ENCODE data around the gene NRP1. TPM values are rescaled to one million over a fixed set of nuclear protein-coding genes. Genes with fewer than 3 reads are reported as not detected.

NRP1 gene
- total RNA-seq, 2 donors from 2014 or later: 11.7 to 18.4 TPM

DNA sequence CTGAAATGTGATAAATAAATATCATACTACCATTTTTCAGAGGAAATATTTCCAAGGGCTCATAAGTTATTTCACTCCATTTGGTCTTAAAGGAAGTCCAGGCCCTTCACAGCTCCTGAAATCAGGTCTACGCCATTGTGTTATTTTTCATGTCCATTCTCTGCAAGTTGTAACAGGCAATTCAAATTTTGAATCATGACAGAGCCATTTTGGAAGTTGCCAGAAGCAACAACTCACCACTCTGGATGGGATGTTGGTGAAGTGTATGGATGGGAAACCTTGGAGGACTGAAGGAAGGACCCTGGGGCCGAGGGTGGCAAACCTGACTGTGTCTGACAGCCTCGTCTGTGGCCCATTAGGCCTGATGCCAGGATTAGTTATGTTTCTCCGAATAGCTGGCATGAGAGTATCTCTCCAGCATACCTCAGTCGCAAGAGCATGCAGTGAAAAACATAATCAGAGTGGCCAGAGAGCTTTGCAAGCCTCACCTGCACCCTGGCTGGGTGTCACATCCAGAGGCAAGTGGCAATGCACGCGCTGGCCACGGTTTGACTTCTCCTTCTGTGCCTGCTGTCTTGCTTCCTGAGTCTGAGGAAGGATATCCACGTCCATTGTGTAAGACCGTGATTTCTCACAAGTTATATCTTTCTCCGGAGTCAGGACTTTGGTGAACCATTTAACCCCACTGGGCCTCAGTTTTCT is 87.1 kb downstream of the NRP1 start:
- no peak overlapping the region for H3K4me3 ChIP-seq
- no peaks in the 10 kb centered on the region for H3K36me3 ChIP-seq
- H3K27me3 ChIP-seq: no peaks in the 10 kb centered on the region
- DNase-seq: no peak
- no peaks in the 10 kb centered on the region for H3K4me1 ChIP-seq
- TF ChIP-seq, protein P1, sequence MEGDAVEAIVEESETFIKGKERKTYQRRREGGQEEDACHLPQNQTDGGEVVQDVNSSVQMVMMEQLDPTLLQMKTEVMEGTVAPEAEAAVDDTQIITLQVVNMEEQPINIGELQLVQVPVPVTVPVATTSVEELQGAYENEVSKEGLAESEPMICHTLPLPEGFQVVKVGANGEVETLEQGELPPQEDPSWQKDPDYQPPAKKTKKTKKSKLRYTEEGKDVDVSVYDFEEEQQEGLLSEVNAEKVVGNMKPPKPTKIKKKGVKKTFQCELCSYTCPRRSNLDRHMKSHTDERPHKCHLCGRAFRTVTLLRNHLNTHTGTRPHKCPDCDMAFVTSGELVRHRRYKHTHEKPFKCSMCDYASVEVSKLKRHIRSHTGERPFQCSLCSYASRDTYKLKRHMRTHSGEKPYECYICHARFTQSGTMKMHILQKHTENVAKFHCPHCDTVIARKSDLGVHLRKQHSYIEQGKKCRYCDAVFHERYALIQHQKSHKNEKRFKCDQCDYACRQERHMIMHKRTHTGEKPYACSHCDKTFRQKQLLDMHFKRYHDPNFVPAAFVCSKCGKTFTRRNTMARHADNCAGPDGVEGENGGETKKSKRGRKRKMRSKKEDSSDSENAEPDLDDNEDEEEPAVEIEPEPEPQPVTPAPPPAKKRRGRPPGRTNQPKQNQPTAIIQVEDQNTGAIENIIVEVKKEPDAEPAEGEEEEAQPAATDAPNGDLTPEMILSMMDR (IDR thresholded peaks at IDR 0.05): no peak
- H3K9me3 ChIP-seq: no peaks in the 10 kb centered on the region
- intact Hi-C loops (cut with DNase I): no loop called here
- H3K9ac ChIP-seq (ENCODE audit: low read depth in 2 of 2, low read length in 2 of 2): no peak overlapping the region
- H3K27ac ChIP-seq: no peak overlapping the region

DNA sequence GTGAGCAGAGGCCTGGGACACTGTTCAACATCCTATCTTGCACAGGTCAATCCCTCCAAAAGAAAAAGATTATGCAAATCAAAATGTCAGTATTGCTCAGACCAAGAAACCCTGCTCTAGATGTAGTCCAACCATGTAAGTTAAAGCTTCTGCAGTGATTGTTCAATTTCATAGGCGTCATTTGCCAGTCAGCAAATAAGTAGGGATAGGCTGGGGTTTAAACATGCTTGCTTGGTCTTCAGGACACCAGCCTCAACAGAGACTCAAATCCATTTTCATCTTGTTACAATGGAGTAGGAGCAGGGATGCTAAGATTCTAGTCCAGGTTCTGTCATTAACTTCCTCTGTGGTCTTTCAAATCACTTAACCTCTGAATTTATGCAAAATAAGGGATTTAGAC is 89.1 kb downstream of the NRP1 start:
- no peak for DNase-seq
- H3K36me3 ChIP-seq: no peaks in the 10 kb centered on the region
- intact Hi-C loops (cut with DNase I): no loop called here
- H3K27ac ChIP-seq: no peak overlapping the region
- H3K27me3 ChIP-seq: no peaks in the 10 kb centered on the region
- TF ChIP-seq, protein P1 (IDR thresholded peaks at IDR 0.05): no peak
- H3K9ac ChIP-seq (ENCODE audit: low read depth in 2 of 2, low read length in 2 of 2): no peak overlapping the region
- H3K9me3 ChIP-seq: no peaks in the 10 kb centered on the region
- H3K4me1 ChIP-seq: no peaks in the 10 kb centered on the region
- H3K4me3 ChIP-seq: no peak overlapping the region

DNA sequence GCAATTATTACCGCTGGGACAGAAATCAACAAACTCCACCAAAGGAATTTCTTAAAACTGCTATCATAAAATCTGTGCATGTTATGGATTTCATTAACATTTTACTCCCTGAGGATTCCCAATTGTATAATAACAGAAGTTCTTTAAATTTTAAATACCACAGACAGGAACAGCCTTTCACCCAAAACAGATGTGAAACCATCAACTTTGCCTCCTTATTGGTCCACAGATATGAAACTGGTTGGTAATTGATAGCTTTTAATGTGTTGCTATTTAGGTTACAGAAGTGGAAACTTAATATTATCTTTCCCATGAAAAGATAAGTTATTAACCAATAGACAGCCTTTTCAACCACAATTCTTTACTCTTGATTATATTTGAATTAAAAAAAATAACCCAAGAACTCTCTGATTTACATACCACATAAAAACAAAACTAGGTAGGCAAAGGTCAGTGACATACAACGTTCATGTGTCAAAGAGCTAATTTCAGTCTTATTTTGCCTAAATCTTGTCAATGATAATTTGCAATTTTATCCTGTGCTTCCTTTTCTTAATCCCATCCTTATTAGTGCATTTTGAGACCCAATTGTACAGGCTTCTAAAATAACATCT is 90.0 kb downstream of the NRP1 start:
- H3K4me3 ChIP-seq: no peak overlapping the region
- H3K27ac ChIP-seq: no peak overlapping the region
- intact Hi-C loops (cut with DNase I): no loop called here
- TF ChIP-seq, protein P1 (IDR thresholded peaks at IDR 0.05): no peak
- no peak overlapping the region for H3K9ac ChIP-seq (ENCODE audit: low read depth in 2 of 2, low read length in 2 of 2)
- no peaks in the 10 kb centered on the region for H3K36me3 ChIP-seq
- H3K27me3 ChIP-seq: no peaks in the 10 kb centered on the region
- H3K4me1 ChIP-seq: no peaks in the 10 kb centered on the region
- H3K9me3 ChIP-seq: no peaks in the 10 kb centered on the region
- no peak for DNase-seq

DNA sequence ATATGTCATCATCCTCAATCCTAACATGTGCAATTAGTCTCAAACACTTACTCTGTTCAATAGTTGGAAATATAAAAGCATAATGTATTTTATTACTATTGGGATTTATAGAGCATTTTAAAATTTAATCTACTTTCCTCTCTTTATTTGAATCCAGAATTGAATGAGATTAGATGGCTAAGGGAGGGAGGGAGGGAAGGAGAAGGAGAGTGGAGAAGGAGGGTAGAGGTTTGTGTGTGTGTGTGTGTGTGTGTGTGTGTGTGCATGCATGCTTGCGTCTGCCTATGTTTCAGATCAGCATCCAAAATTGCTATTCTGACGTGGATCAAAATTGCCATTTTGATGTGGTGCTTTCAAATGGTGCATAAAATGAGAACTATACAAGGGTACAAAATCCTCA is 90.8 kb downstream of the NRP1 start:
- TF ChIP-seq, protein P1 (IDR thresholded peaks at IDR 0.05): no peak
- no peak for DNase-seq
- intact Hi-C loops (cut with DNase I): no loop called here
- no peak overlapping the region for H3K4me3 ChIP-seq
- no peaks in the 10 kb centered on the region for H3K9me3 ChIP-seq
- H3K4me1 ChIP-seq: no peaks in the 10 kb centered on the region
- no peak overlapping the region for H3K9ac ChIP-seq (ENCODE audit: low read depth in 2 of 2, low read length in 2 of 2)
- H3K27ac ChIP-seq: no peak overlapping the region
- H3K27me3 ChIP-seq: no peaks in the 10 kb centered on the region
- no peaks in the 10 kb centered on the region for H3K36me3 ChIP-seq

DNA sequence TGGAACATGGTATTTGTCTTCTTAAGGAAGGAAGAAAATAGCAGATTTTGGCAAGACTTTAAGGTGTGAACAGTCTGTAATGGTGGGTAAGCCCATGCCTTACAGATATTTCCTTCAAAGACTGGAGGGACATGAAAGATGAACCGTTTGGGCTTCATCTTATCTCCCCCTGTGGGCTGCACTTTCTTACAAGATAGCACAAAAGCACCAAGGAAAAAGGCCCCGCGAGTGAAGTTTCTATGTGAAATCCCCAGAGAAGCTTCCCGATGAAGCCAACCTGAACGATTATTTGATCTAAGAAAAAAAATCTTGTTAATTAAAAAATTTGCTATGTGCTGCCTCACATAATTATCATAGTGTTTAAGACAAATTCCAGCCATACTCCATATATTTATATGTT is 91.5 kb downstream of the NRP1 start:
- no peak for DNase-seq
- H3K9me3 ChIP-seq: no peaks in the 10 kb centered on the region
- H3K36me3 ChIP-seq: no peaks in the 10 kb centered on the region
- TF ChIP-seq, protein P1 (IDR thresholded peaks at IDR 0.05): no peak
- H3K27ac ChIP-seq: no peak overlapping the region
- H3K4me1 ChIP-seq: no peaks in the 10 kb centered on the region
- intact Hi-C loops (cut with DNase I): no loop called here
- H3K27me3 ChIP-seq: no peaks in the 10 kb centered on the region
- no peak overlapping the region for H3K4me3 ChIP-seq
- H3K9ac ChIP-seq (ENCODE audit: low read depth in 2 of 2, low read length in 2 of 2): no peak overlapping the region

Measured in colonic mucosa (tissue), 4 donors.